GM23338 (cell line): Measurements from ENCODE around the gene CDKL4.

Source experiments
- CREB1 ChIP-seq: fragments of 250-450 bp; sonication (Bioruptor Pico); IDR thresholded peaks from 2 replicates; pipeline ENCODE4 v1.5.0; 2020; ENCODE audit warnings: low read depth, mild to moderate bottlenecking, moderate library complexity
- CTCF ChIP-seq, 2 experiments: fragments of 200-600 bp in 1 of 2; sonication (generic) in 1 of 2; conservative IDR thresholded peaks; 2 replicates each; pipeline versions ENCODE4 v1.5.1 to v1.6.1; 2016 to 2017; ENCODE audit warnings: antibody characterized with exemption in 2 of 2, low read depth in 2 of 2, mild to moderate bottlenecking in 2 of 2, moderate library complexity in 1 of 2
- ETS1 ChIP-seq: IDR thresholded peaks from 2 replicates; pipeline ENCODE4 v1.6.1; 2016; ENCODE audit warnings: antibody characterized with exemption
- EZH2 ChIP-seq: fragments of 200-600 bp; sonication (generic); IDR thresholded peaks from one replicate; pipeline ENCODE4 v1.8.0; 2017; ENCODE audit warnings: antibody characterized with exemption, mild to moderate bottlenecking, low read depth; ENCODE audit not compliant: unreplicated experiment
- EZH2phosphoT487 ChIP-seq: fragments of 200-600 bp; sonication (generic); IDR thresholded peaks from one replicate; pipeline ENCODE4 v1.8.1; 2018; ENCODE audit warnings: antibody characterized with exemption; ENCODE audit not compliant: unreplicated experiment
- POLR2AphosphoS5 ChIP-seq: IDR thresholded peaks from 2 replicates; pipeline ENCODE4 v1.6.1; 2016; ENCODE audit warnings: antibody characterized with exemption, low read depth

GRCh38 chr2:39150102-39150562 lies 93.6 kb downstream of the CDKL4 start:
- no peak for TF ChIP-seq CTCF (conservative IDR thresholded peaks at IDR 0.05; ENCODE audit: low read depth in 2 of 2)
- no peak for TF ChIP-seq POLR2AphosphoS5
- TF ChIP-seq ETS1: no peak
- TF ChIP-seq EZH2phosphoT487: no peak
- TF ChIP-seq EZH2: no peak
- no peak for TF ChIP-seq CREB1 (CRISPR knock-in tag)
